ENCODE measurements around the gene SLC28A3.

DNA sequence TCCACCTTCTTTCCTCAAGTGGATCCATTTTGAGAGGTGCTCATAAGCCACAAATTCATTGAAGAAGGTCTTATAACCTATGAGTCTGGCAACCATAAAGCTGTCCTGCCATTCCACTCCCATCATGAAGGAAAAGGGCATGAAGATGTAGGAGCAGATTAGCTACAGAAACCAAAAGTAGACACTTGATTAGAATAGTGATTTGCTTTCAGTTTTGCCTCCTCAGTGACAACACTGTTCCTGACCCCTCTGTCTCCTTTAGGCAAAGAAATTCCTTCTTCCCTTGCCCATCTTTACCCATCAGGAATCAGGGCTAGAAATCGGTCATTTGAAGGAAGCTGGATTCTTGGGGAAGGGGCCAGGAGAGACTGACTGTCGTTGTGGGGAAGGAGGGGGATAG, 55.2 kb downstream of the SLC28A3 start:
- TF ChIP-seq, protein P1, sequence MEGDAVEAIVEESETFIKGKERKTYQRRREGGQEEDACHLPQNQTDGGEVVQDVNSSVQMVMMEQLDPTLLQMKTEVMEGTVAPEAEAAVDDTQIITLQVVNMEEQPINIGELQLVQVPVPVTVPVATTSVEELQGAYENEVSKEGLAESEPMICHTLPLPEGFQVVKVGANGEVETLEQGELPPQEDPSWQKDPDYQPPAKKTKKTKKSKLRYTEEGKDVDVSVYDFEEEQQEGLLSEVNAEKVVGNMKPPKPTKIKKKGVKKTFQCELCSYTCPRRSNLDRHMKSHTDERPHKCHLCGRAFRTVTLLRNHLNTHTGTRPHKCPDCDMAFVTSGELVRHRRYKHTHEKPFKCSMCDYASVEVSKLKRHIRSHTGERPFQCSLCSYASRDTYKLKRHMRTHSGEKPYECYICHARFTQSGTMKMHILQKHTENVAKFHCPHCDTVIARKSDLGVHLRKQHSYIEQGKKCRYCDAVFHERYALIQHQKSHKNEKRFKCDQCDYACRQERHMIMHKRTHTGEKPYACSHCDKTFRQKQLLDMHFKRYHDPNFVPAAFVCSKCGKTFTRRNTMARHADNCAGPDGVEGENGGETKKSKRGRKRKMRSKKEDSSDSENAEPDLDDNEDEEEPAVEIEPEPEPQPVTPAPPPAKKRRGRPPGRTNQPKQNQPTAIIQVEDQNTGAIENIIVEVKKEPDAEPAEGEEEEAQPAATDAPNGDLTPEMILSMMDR (IDR thresholded peaks at IDR 0.05 in 2 of 3, conservative IDR thresholded peaks at IDR 0.05 in 1 of 3; ENCODE audit: control insufficient read depth in 2 of 3, extremely low read depth in 1 of 3, insufficient read depth in 1 of 3, low read depth in 3 of 3, low read length in 3 of 3) = no peak
- TF ChIP-seq, protein P2, sequence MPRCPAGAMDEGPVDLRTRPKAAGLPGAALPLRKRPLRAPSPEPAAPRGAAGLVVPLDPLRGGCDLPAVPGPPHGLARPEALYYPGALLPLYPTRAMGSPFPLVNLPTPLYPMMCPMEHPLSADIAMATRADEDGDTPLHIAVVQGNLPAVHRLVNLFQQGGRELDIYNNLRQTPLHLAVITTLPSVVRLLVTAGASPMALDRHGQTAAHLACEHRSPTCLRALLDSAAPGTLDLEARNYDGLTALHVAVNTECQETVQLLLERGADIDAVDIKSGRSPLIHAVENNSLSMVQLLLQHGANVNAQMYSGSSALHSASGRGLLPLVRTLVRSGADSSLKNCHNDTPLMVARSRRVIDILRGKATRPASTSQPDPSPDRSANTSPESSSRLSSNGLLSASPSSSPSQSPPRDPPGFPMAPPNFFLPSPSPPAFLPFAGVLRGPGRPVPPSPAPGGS (IDR thresholded peaks at IDR 0.05; ENCODE audit: borderline replicate concordance, insufficient read depth, low read depth, low read length, poor library complexity, severe bottlenecking) = no peak
- TF ChIP-seq POLR2A (IDR thresholded peaks at IDR 0.05; ENCODE audit: low read depth, low read length) = no peak
- no peak for TF ChIP-seq MXI1 (IDR thresholded peaks at IDR 0.05; ENCODE audit: low read depth, low read length)
- TF ChIP-seq ELK1 (IDR thresholded peaks at IDR 0.05; ENCODE audit: low read depth, low read length) = no peak
- TF ChIP-seq PML (IDR thresholded peaks at IDR 0.05; ENCODE audit: low read length) = no peak

Measured in GM12878 (cell line).